ENCODE results near the gene TRAIP. TPM values are rescaled to one million over a fixed set of nuclear protein-coding genes. Genes with fewer than 3 reads are reported as not detected.

TRAIP gene
- total and polyA plus RNA-seq, 12 donors = 0.60 to 6.9 (median 2.2) TPM

DNA sequence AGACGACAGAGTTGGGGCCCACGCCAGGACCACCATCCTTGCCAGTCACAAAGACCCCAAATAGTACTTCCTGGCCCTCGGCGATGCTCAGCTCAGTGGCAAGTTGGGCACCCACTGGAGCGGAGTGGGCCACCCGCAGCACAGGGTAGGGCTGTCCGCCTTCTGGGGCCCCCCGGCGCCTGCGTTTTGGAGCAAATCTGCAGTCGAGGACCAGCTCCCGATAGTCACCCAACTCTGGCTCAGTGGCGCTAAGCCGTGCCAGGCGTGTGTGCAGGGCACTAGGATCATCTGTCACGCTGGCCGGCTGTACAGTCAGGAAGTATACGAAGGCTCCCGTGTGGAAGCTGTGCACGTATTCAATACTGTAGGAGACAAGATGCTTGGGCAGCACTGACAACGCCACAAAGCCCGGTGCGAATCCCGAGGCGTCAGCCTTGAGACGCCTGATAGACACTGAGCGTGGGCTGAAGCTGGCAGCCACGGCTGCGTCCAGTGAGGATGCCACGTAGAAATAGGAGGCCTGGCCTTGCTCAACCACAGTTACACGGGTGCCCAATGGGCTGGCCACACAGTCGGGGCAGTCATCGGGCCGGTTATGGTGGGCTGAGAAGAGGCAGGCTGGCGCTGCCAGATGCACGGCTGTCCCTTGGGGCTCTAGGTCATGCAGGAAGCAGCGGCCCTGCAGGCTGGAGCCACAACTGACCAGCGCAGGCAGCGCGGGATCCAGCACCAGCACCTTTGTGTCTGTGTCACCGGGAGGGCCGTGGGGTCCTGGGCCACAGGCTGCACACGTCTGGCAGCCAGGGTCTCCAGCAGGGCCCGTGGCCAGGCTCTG, 46.4 kb upstream of the TRAIP start:
- intact Hi-C loops (cut with DNase I) = loop anchor here in 1 of 2 donors (10.0 kb wide), 1 partner anchor 98 kb away; the partner anchor contains the start of gene INKA1
- Histone ChIP-seq H3K36me3 (replicated peaks in 1 of 2) (no peaks in the 10 kb centered on the region), H3K9me3 (replicated peaks in 1 of 3) (no peaks in the 10 kb centered on the region), H3K4me3 (no peak overlapping the region), H3K4me1 (replicated peaks in 1 of 2) (no peaks in the 10 kb centered on the region), H3K27ac (no peak overlapping the region), H3K27me3 (no peaks in the 10 kb centered on the region)
- 87 to 95% (median 93%) methylated on average over 4 to 44 of the region's 44 CpGs for WGBS, 4 donors
- no peak for DNase-seq
- TF ChIP-seq, protein P1, sequence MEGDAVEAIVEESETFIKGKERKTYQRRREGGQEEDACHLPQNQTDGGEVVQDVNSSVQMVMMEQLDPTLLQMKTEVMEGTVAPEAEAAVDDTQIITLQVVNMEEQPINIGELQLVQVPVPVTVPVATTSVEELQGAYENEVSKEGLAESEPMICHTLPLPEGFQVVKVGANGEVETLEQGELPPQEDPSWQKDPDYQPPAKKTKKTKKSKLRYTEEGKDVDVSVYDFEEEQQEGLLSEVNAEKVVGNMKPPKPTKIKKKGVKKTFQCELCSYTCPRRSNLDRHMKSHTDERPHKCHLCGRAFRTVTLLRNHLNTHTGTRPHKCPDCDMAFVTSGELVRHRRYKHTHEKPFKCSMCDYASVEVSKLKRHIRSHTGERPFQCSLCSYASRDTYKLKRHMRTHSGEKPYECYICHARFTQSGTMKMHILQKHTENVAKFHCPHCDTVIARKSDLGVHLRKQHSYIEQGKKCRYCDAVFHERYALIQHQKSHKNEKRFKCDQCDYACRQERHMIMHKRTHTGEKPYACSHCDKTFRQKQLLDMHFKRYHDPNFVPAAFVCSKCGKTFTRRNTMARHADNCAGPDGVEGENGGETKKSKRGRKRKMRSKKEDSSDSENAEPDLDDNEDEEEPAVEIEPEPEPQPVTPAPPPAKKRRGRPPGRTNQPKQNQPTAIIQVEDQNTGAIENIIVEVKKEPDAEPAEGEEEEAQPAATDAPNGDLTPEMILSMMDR (IDR thresholded peaks at IDR 0.05) = no peak
- TF ChIP-seq POLR2A (IDR thresholded peaks at IDR 0.05) = no peak

DNA sequence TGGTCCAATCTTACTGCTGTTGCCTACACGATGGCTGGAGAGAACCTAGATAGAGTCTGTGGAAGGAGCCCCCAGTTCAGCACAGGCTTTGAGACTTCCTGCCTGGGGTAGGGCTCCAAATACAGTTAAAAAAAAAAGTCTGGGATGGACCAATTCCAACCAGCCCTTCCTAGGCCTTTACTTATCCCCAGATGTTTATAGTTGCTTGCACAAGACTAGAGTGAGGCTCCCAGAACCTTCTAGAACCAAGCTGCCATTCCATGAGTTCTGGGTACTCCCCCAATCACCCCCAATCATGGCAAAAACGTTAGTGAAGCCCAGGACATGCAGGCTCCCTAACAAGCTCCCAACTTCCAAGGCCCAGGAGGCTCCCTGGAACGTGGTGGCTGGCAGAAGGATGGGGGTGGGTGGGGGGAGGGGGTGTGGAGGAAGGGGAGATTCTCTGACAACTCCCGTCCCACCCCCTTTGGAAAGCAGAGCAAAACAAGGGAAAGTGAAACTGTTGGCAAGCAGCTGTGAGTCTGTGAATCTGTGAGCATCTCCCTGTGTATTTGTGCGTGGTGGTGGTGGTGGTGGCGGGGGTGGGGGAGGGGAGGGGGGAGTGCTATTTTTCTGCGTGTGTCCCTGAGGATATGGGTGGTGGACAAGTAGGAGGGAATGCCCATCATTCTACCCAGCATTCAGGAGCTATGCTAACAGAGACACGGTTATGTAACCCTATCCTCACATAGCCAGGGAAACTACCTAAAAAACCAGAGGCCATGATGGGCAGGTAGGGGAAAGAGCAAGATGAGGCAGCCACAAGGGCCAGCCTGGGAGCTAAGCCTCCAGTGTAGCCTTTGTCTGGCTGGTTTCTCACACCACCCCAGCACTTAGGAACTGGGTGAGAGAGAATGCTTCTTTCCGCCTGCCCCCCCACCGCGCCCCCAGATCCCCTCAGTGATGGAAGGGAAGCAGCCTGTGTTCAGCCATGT, 45.3 kb upstream of the TRAIP start:
- Histone ChIP-seq H3K36me3 (replicated peaks in 1 of 2) (no peaks in the 10 kb centered on the region), H3K9me3 (replicated peaks in 1 of 3) (no peaks in the 10 kb centered on the region), H3K4me1 (replicated peaks in 1 of 2) (no peaks in the 10 kb centered on the region), H3K27ac (no peak overlapping the region), H3K4me3 (no peak overlapping the region), H3K27me3 (no peaks in the 10 kb centered on the region)
- TF ChIP-seq POLR2A (IDR thresholded peaks at IDR 0.05) = no peak
- TF ChIP-seq, protein P1 (IDR thresholded peaks at IDR 0.05) = no peak
- intact Hi-C loops (cut with DNase I) = loop anchor here in 1 of 2 donors (10.0 kb wide), 1 partner anchor 97 kb away; the partner anchor contains the start of gene INKA1
- no peak for DNase-seq
- WGBS, 4 donors = 65 to 74% (median 69%) methylated on average over 5 to 11 of the region's 11 CpGs

DNA sequence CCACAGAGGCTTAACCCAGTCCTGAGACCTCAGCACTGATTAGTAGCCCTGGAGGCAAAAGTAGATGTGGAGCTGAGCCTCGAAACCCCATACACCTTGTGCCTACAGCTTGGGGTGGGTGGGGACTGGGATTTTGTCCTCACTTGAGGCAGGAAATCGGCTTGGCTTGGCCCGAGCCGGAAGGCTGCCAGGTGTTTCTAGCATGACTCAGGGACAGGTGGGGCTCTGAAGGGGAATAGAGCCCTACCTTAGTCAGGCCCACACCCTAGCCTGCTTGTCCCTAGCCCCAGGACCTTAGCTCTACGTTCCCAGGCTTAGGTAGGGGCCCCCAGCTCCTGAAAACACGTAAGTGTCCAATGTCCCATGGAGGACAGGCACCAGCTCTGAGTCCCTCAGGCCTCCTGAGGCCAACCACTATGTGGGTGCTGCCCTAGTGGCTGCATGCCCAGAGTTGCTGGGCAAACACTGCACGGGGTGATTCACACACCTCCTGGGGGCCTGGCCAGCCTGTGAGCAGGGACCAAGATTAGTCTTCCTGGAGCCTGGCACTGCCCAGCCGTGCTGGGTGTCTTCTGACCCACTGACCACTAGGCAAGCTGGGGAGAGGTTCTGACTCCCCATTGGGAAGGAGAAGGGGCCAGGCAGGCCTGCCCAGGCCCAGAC, 44.3 kb upstream of the TRAIP start:
- H3K9me3 ChIP-seq (replicated peaks in 1 of 3) = no peaks in the 10 kb centered on the region
- no peak for TF ChIP-seq POLR2A (IDR thresholded peaks at IDR 0.05)
- TF ChIP-seq, protein P1 (IDR thresholded peaks at IDR 0.05) = peak in 1 of 6 experiments; percentile 8
- intact Hi-C loops (cut with DNase I) = loop anchor here in 1 of 2 donors (10.0 kb wide), 1 partner anchor 96 kb away; the partner anchor contains the start of gene INKA1
- H3K36me3 ChIP-seq (replicated peaks in 1 of 2) = no peaks in the 10 kb centered on the region
- H3K4me1 ChIP-seq (replicated peaks in 1 of 2) = no peaks in the 10 kb centered on the region
- H3K27ac ChIP-seq = peak overlapping the region in 1 of 5 donors; percentile 22
- peak; percentile 76 to 93 (median 87) for DNase-seq
- no peak overlapping the region for H3K4me3 ChIP-seq
- no peaks in the 10 kb centered on the region for H3K27me3 ChIP-seq
- WGBS, 4 donors = 56 to 70% (median 62%) methylated on average over 2 to 8 of the region's 8 CpGs
